H1 (cell line): ENCODE data around the gene SLC39A7. TPM values are rescaled to one million over a fixed set of nuclear protein-coding genes. Genes with fewer than 3 reads are reported as not detected.

Experiments used
- CTCF ChIA-PET: fragments of 300-600 bp; sonication (Branson Sonifier 250); formaldehyde crosslinking; loops from one replicate; lab custom pipeline; 2021; ENCODE audit not compliant: partially characterized antibody; lab: Charles Lee
- POLR2A ChIA-PET: fragments of 300-600 bp; sonication (Branson Sonifier 250); formaldehyde crosslinking; loops from one replicate; lab custom pipeline; 2021; ENCODE audit warnings: inconsistent platforms; ENCODE audit not compliant: partially characterized antibody; lab: Charles Lee
- DNase-seq, 2 experiments: peaks; one replicate each; pipeline versions ENCODE4 v3.0.0 to v3.0.0-alpha.2; 2010 to 2022; ENCODE audit warnings: low spot score in 2 of 2, low read depth in 1 of 2, mixed read lengths in 1 of 2
- FAIRE-seq: peaks from 2 replicates; lab custom pipeline; 2011; peaks lifted over from hg19 to GRCh38; lab: Jason Lieb, UNC
- H2AFZ ChIP-seq: 2 replicates; pipeline ENCODE4 v1.8.1; 2012; ENCODE audit warnings: low read length, inconsistent platforms
- H2AK5ac ChIP-seq: 2 replicates; pipeline ENCODE4 v1.6.1; 2013; ENCODE audit warnings: low read depth, low read length
- H2BK120ac ChIP-seq: replicated peaks from 2 replicates; pipeline ENCODE3; 2013; ENCODE audit warnings: low read depth, low read length, inconsistent platforms
- H2BK12ac ChIP-seq: 2 replicates; pipeline ENCODE4 v1.6.1; 2013; ENCODE audit warnings: low read depth, low read length
- H2BK15ac ChIP-seq: 2 replicates; pipeline ENCODE4 v1.6.1; 2013; ENCODE audit warnings: low read length
- H2BK20ac ChIP-seq: 2 replicates; pipeline ENCODE4 v1.6.1; 2013; ENCODE audit warnings: low read length
- H2BK5ac ChIP-seq: 2 replicates; pipeline ENCODE4 v1.6.1; 2013; ENCODE audit warnings: low read depth, low read length
- H3K14ac ChIP-seq: 2 replicates; pipeline ENCODE4 v1.6.1; 2013; ENCODE audit warnings: inconsistent platforms; ENCODE audit not compliant: insufficient read length
- H3K18ac ChIP-seq: 2 replicates; pipeline ENCODE4 v1.6.1; 2013; ENCODE audit warnings: low read length; ENCODE audit errors: extremely low read depth
- H3K23ac ChIP-seq: 2 replicates; pipeline ENCODE4 v1.6.1; 2013; ENCODE audit warnings: inconsistent platforms; ENCODE audit not compliant: insufficient read length
- H3K23me2 ChIP-seq: 2 replicates; pipeline ENCODE4 v1.6.1; 2013; ENCODE audit warnings: low read depth, low read length
- H3K27ac ChIP-seq: 2 replicates; pipeline ENCODE4 v1.6.1; 2011; ENCODE audit warnings: low read depth, low read length, inconsistent platforms
- H3K27me3 ChIP-seq, 4 experiments: replicated peaks in 1 of 4; 1 replicate in 1 of 4; 2 replicates in 3 of 4; pipeline versions ENCODE4 v1.6.1 to v1.8.1; 2011 to 2013; ENCODE audit warnings: low read length in 3 of 4, mild to moderate bottlenecking in 3 of 4, inconsistent platforms in 2 of 4, mixed read lengths in 2 of 4, moderate library complexity in 1 of 4; ENCODE audit not compliant: control insufficient read depth in 3 of 4, insufficient read depth in 3 of 4; ENCODE audit errors: extremely low read depth in 1 of 4
- H3K36me3 ChIP-seq, 4 experiments: 2 replicates each; pipeline versions ENCODE4 v1.6.1 to v1.8.1; 2011 to 2013; ENCODE audit warnings: mild to moderate bottlenecking in 4 of 4, low read length in 3 of 4, moderate library complexity in 2 of 4, control low read depth in 1 of 4, inconsistent platforms in 1 of 4; ENCODE audit not compliant: insufficient read depth in 4 of 4, control insufficient read depth in 2 of 4
- H3K4ac ChIP-seq: replicated peaks from 2 replicates; pipeline ENCODE3; 2013; ENCODE audit warnings: low read length, low read depth, mixed read lengths, inconsistent platforms; ENCODE audit not compliant: insufficient read length
- H3K4me1 ChIP-seq, 4 experiments: replicated peaks in 1 of 4; 1 replicate in 1 of 4; 2 replicates in 3 of 4; pipeline versions ENCODE4 v1.6.1 to v1.8.1; 2011 to 2013; ENCODE audit warnings: low read length in 3 of 4, inconsistent platforms in 2 of 4, mixed read lengths in 1 of 4; ENCODE audit not compliant: insufficient read depth in 4 of 4, control insufficient read depth in 3 of 4
- H3K4me2 ChIP-seq, 2 experiments: 2 replicates each; pipeline versions ENCODE4 v1.6.1 to v1.8.1; 2011 to 2013; ENCODE audit warnings: low read depth in 2 of 2, low read length in 2 of 2, control low read depth in 1 of 2, inconsistent platforms in 1 of 2, mild to moderate bottlenecking in 1 of 2; ENCODE audit not compliant: insufficient read depth in 1 of 2
- H3K4me3 ChIP-seq, 4 experiments: fragments of 200-600, 300-600 bp in 1 of 4; sonication (generic), shearing (Covaris generic), sonication (Bioruptor Twin) in 1 of 4; 2 replicates each; pipeline versions ENCODE4 v1.5.1 to v1.8.1; 2011 to 2016; ENCODE audit warnings: low read length in 4 of 4, low read depth in 3 of 4, control low read depth in 2 of 4, inconsistent platforms in 2 of 4, mild to moderate bottlenecking in 2 of 4, mixed read lengths in 1 of 4, moderate library complexity in 1 of 4; ENCODE audit not compliant: insufficient read depth in 2 of 4; ENCODE audit errors: extremely low read depth in 1 of 4
- H3K56ac ChIP-seq: replicated peaks from 2 replicates; pipeline ENCODE3; 2013; ENCODE audit warnings: low read depth, mild to moderate bottlenecking, mixed read lengths, low read length, inconsistent platforms; ENCODE audit not compliant: insufficient read length
- H3K79me1 ChIP-seq: 2 replicates; pipeline ENCODE4 v1.6.1; 2013; ENCODE audit warnings: low read depth, low read length, control low read depth
- H3K79me2 ChIP-seq, 2 experiments: 2 replicates each; pipeline versions ENCODE4 v1.6.1 to v1.8.1; 2012 to 2013; ENCODE audit warnings: low read length in 2 of 2, mild to moderate bottlenecking in 2 of 2, inconsistent platforms in 1 of 2; ENCODE audit not compliant: insufficient read depth in 2 of 2, control insufficient read depth in 1 of 2
- H3K9ac ChIP-seq, 4 experiments: replicated peaks in 1 of 4; 1 replicate in 1 of 4; 2 replicates in 3 of 4; pipeline versions ENCODE4 v1.6.1 to v1.8.1; 2011 to 2013; ENCODE audit warnings: low read depth in 3 of 4, low read length in 3 of 4, control low read depth in 2 of 4, mild to moderate bottlenecking in 2 of 4, moderate library complexity in 2 of 4, inconsistent platforms in 1 of 4; ENCODE audit errors: extremely low read depth in 1 of 4
- H3K9me3 ChIP-seq, 2 experiments: 2 replicates each; pipeline versions ENCODE4 v1.6.1 to v1.8.1; 2012 to 2013; ENCODE audit warnings: mild to moderate bottlenecking in 2 of 2, moderate library complexity in 2 of 2, control low read depth in 1 of 2, inconsistent platforms in 1 of 2, low read depth in 1 of 2, low read length in 1 of 2, mixed read lengths in 1 of 2; ENCODE audit not compliant: insufficient read depth in 2 of 2
- H4K20me1 ChIP-seq, 2 experiments: replicated peaks in 1 of 2; 2 replicates each; pipeline versions ENCODE3 to v1.8.1; 2011 to 2013; ENCODE audit warnings: inconsistent platforms in 2 of 2, low read length in 2 of 2, mild to moderate bottlenecking in 1 of 2; ENCODE audit not compliant: insufficient read depth in 2 of 2, control insufficient read depth in 1 of 2
- H4K5ac ChIP-seq: 2 replicates; pipeline ENCODE4 v1.6.1; 2013; ENCODE audit warnings: low read length, low read depth, mixed read lengths, inconsistent platforms; ENCODE audit not compliant: insufficient read length
- H4K8ac ChIP-seq: 2 replicates; pipeline ENCODE4 v1.8.0; 2013; ENCODE audit warnings: mild to moderate bottlenecking, moderate library complexity, low read length, inconsistent platforms; ENCODE audit not compliant: insufficient read depth; ENCODE audit errors: extremely low read depth
- H4K91ac ChIP-seq: replicated peaks from 2 replicates; pipeline ENCODE3; 2013; ENCODE audit warnings: low read length, mixed read lengths, inconsistent platforms; ENCODE audit not compliant: insufficient read length
- CEBPB ChIP-seq: IDR thresholded peaks from 2 replicates; pipeline ENCODE4 v1.6.1; 2012; ENCODE audit warnings: low read depth, low read length
- CREB1 ChIP-seq: IDR thresholded peaks from 2 replicates; pipeline ENCODE4 v1.6.1; 2012; ENCODE audit warnings: inconsistent platforms
- JUN ChIP-seq: IDR thresholded peaks from 2 replicates; pipeline ENCODE4 v1.6.1; 2011; ENCODE audit warnings: low read depth, mild to moderate bottlenecking, improper control_type of control experiment, low read length
- POLR2AphosphoS5 ChIP-seq: IDR thresholded peaks from 2 replicates; pipeline ENCODE4 v1.6.1; 2011; ENCODE audit warnings: low read depth, low read length
- RFX5 ChIP-seq: IDR thresholded peaks from 2 replicates; pipeline ENCODE4 v1.6.1; 2011; ENCODE audit warnings: low read depth, low read length, improper control_type of control experiment, borderline replicate concordance
- YY1 ChIP-seq: IDR thresholded peaks from 2 replicates; pipeline ENCODE4 v1.6.1; 2011; ENCODE audit warnings: low read depth, mild to moderate bottlenecking, low read length
- WGBS, 2 experiments: shearing (Covaris generic) in 1 of 2; methylation state at CpG; one replicate each; pipeline versions ENCODE4 v1.1.6 to v1.1.7; 2013 to 2015; ENCODE audit warnings: low lambda C conversion rate in 2 of 2, mixed read lengths in 2 of 2, inconsistent platforms in 1 of 2, low coverage in 1 of 2, missing lambda C conversion rate in 1 of 2; ENCODE audit not compliant: insufficient replicate concordance in 2 of 2, insufficient coverage in 1 of 2, insufficient read length in 1 of 2; ENCODE audit errors: extremely low coverage in 1 of 2, missing lambda C conversion rate in 1 of 2; 5-methylcytosine and 5-hydroxymethylcytosine counted together
- polyA plus RNA-seq, 7 experiments: library from polyadenylated mRNA; depleted of rRNA in 3 of 7; stranded (reverse) in 5 of 7; unstranded in 2 of 7; fragments of >200 nt in 5 of 7; fragments of 200-250 nt in 2 of 7; gene quantifications; 1 replicate in 5 of 7; 2 replicates in 1 of 7; 4 replicates in 1 of 7; pipeline versions ENCODE4 v1.2.1 to v1.2.3, GENCODE V29; 2011 to 2013; ENCODE audit warnings: missing spikeins in 2 of 7, mixed read lengths in 2 of 7
- total RNA-seq: library from RNA; stranded (reverse); fragmentation: NEBNext Ultra II Directional; extraction: Animal tissue kit (Norgen Biotek cat#: 25700); gene quantifications from 2 replicates; pipeline ENCODE4 v1.2.1, GENCODE V29; 2021
- TF ChIP-seq, protein P1 (sequence below): IDR thresholded peaks from 2 replicates; pipeline ENCODE4 v1.6.1; 2012; ENCODE audit warnings: low read length, inconsistent platforms

Gene SLC39A7
- total and polyA plus RNA-seq, 2 of the 8 experiments (the other 6 are each of a cell fraction or from before 2014, with no cell fraction given): 63.3 to 123 TPM

DNA sequence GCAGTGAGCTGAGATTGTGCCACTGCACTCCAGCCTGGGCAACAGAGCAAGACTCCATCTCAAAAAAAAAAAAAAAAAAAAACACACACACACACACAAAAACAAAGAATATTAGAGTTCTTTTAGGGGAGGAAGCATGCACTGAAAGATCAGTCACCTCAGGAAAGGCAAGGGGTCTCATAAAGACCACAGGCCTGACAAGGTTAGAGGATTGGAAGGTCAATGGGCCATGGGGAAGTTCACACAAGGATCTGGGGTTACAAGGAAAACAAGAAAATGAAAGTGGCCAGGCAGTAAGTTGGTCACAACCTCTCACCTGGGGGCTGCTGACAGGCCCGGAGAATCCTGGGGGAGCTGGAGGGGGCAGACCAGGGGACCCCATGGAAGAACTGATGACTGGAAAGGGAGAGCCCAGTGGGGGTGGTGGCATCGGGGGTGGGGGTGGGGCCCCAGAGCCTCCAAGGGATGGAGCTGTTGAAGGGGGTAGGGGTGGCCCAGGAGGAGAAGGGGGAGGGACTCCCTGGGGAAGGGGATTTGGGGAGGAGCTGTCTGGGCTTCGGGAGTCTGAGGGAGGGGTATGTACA is 1.7 kb upstream of the SLC39A7 start:
- H2BK120ac ChIP-seq: no peak overlapping the region
- no peak overlapping the region for H4K91ac ChIP-seq
- no peaks in the 10 kb centered on the region for H3K27me3 ChIP-seq
- 0 out of 2 replicates have a peak overlapping the region, but pooled peaks have one; percentile 96 for H2BK5ac ChIP-seq
- H4K20me1 ChIP-seq: peaks cover 4 to 21% of the 10 kb centered on the region in 2 experiments
- ChIA-PET POLR2A (interaction anchor here (0.6 to 2.6 kb wide), 7 partner anchors 9 to 228 kb away, joined by 3 to 10 read pairs (median 3); partner anchors contain the start of genes B3GALT4 and RING1), CTCF (interaction anchor here (1.0 to 3.1 kb wide), 4 partner anchors 9 to 82 kb away, joined by 3 to 30 read pairs (median 17); no protein-coding TSS in a partner anchor)
- no peak overlapping the region for H4K5ac ChIP-seq
- peak overlapping the region; percentile 96 to 99 for H3K4me2 ChIP-seq
- H3K14ac ChIP-seq: no peak overlapping the region
- no peak overlapping the region for H2BK20ac ChIP-seq
- H3K4ac ChIP-seq: no peak overlapping the region
- FAIRE-seq (no peak), DNase-seq (no peak)
- H3K23me2 ChIP-seq: peaks cover 11% of the 10 kb centered on the region
- TF ChIP-seq CREB1: no peak
- no peak for TF ChIP-seq POLR2AphosphoS5
- no peak for TF ChIP-seq RFX5
- TF ChIP-seq, protein P1, sequence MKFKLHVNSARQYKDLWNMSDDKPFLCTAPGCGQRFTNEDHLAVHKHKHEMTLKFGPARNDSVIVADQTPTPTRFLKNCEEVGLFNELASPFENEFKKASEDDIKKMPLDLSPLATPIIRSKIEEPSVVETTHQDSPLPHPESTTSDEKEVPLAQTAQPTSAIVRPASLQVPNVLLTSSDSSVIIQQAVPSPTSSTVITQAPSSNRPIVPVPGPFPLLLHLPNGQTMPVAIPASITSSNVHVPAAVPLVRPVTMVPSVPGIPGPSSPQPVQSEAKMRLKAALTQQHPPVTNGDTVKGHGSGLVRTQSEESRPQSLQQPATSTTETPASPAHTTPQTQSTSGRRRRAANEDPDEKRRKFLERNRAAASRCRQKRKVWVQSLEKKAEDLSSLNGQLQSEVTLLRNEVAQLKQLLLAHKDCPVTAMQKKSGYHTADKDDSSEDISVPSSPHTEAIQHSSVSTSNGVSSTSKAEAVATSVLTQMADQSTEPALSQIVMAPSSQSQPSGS: no peak
- TF ChIP-seq YY1: no peak
- no peak for TF ChIP-seq JUN
- no peak for TF ChIP-seq CEBPB
- H3K27ac ChIP-seq: no peak overlapping the region
- peak overlapping the region in 2 of 4 experiments; percentile 87 to 88; a peak in 4 of 8 replicates for H3K4me3 ChIP-seq
- 83% methylated on average over 1 of the region's 3 CpGs; no CpG with 5 or more reads in 1 of the 2 experiments for WGBS, 2 experiments
- peaks cover 6 to 21% (median 9%) of the 10 kb centered on the region in 4 experiments for H3K4me1 ChIP-seq
- no peak overlapping the region for H2AFZ ChIP-seq
- peaks cover 7 to 31% (median 22%) of the 10 kb centered on the region in 4 experiments for H3K36me3 ChIP-seq
- H3K79me1 ChIP-seq: peaks cover 16% of the 10 kb centered on the region
- no peak overlapping the region for H2BK15ac ChIP-seq
- H4K8ac ChIP-seq: no peak overlapping the region
- no peak overlapping the region for H3K18ac ChIP-seq
- H3K56ac ChIP-seq: no peak overlapping the region
- no peak overlapping the region for H2BK12ac ChIP-seq
- no peak overlapping the region for H3K23ac ChIP-seq
- peaks cover 3 to 22% of the 10 kb centered on the region in 2 experiments; a peak in 3 of 4 replicates for H3K79me2 ChIP-seq
- no peak overlapping the region for H2AK5ac ChIP-seq
- H3K9me3 ChIP-seq: no peaks in the 10 kb centered on the region
- H3K9ac ChIP-seq: no peak overlapping the region
